Neural progenitor cell (in vitro differentiated cells): ENCODE data around the gene ANKLE1.

Experiments used
- EZH2 ChIP-seq: fragments of 200-600 bp; sonication (generic); IDR thresholded peaks from 2 replicates; pipeline ENCODE4 v1.6.1; 2017; ENCODE audit warnings: antibody characterized with exemption, mild to moderate bottlenecking, moderate library complexity
- TF ChIP-seq, protein P1 (sequence below): fragments of 200-600 bp; sonication (generic); IDR thresholded peaks from 2 replicates; pipeline ENCODE4 v1.5.1; 2017; ENCODE audit warnings: antibody characterized with exemption, mild to moderate bottlenecking

DNA sequence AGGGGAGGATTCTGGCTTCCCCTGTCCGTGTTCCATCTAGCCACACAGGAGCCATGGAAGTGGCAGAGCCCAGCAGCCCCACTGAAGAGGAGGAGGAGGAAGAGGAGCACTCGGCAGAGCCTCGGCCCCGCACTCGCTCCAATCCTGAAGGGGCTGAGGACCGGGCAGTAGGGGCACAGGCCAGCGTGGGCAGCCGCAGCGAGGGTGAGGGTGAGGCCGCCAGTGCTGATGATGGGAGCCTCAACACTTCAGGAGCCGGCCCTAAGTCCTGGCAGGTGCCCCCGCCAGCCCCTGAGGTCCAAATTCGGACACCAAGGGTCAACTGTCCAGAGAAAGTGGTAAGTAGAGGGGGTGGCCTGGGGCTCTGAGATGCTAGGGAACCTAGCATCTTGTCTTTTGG lies 12.9 kb upstream of the ANKLE1 start:
- TF ChIP-seq, protein P1, sequence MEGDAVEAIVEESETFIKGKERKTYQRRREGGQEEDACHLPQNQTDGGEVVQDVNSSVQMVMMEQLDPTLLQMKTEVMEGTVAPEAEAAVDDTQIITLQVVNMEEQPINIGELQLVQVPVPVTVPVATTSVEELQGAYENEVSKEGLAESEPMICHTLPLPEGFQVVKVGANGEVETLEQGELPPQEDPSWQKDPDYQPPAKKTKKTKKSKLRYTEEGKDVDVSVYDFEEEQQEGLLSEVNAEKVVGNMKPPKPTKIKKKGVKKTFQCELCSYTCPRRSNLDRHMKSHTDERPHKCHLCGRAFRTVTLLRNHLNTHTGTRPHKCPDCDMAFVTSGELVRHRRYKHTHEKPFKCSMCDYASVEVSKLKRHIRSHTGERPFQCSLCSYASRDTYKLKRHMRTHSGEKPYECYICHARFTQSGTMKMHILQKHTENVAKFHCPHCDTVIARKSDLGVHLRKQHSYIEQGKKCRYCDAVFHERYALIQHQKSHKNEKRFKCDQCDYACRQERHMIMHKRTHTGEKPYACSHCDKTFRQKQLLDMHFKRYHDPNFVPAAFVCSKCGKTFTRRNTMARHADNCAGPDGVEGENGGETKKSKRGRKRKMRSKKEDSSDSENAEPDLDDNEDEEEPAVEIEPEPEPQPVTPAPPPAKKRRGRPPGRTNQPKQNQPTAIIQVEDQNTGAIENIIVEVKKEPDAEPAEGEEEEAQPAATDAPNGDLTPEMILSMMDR: no peak
- TF ChIP-seq EZH2: no peak
